ENCODE data around the gene PPFIA2. TPM values are rescaled to one million over a fixed set of nuclear protein-coding genes. Genes with fewer than 3 reads are reported as not detected.

Gene PPFIA2
- total RNA-seq, 1 experiment from 2014 or later, result not detected

DNA sequence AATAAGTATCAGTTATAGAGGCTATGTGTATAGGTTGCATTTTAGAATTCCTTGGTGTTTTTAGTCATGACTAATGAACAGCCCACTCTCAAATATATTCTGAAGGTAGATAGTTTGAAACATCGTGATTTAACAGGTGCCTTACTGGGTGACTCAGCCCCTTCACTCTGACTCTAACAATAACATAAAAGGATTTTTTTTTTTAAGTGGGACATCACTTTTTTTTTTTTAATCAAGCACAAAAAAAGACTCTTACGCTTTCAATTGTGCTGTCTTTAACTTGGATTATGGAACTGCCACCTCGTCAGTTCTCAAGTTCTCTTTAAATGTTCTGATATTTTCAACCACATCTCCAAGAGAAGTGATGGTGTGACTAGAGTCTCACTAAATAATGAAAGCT is 46.6 kb downstream of the PPFIA2 start:
- Histone ChIP-seq H3K36me3 (ENCODE audit: control insufficient read depth, insufficient read depth, low read length) (no peaks in the 10 kb centered on the region), H3K4me1 (ENCODE audit: control insufficient read depth, insufficient read depth, low read length) (no peaks in the 10 kb centered on the region), H3K27ac (ENCODE audit: low read length) (no peak overlapping the region), H3K27me3 (ENCODE audit: control insufficient read depth, insufficient read depth, low read length) (no peaks in the 10 kb centered on the region), H3K4me3 (ENCODE audit: low read depth in 2 of 2, low read length in 2 of 2) (no peak overlapping the region), H3K9me3 (ENCODE audit: control insufficient read depth, insufficient read depth, low read depth, low read length) (no peaks in the 10 kb centered on the region)
- POLR2A ChIA-PET, result no interaction called here
- TF ChIP-seq POLR2AphosphoS5 (IDR thresholded peaks at IDR 0.05; ENCODE audit: low read depth, low read length) (no peak), CTCF (IDR thresholded peaks at IDR 0.05) (no peak), TCF7L2 (IDR thresholded peaks at IDR 0.05; ENCODE audit: low read depth, low read length) (no peak), SIN3A (IDR thresholded peaks at IDR 0.05; ENCODE audit: borderline replicate concordance, insufficient read depth, low read depth, low read length) (no peak)
- TF ChIP-seq, protein P1, sequence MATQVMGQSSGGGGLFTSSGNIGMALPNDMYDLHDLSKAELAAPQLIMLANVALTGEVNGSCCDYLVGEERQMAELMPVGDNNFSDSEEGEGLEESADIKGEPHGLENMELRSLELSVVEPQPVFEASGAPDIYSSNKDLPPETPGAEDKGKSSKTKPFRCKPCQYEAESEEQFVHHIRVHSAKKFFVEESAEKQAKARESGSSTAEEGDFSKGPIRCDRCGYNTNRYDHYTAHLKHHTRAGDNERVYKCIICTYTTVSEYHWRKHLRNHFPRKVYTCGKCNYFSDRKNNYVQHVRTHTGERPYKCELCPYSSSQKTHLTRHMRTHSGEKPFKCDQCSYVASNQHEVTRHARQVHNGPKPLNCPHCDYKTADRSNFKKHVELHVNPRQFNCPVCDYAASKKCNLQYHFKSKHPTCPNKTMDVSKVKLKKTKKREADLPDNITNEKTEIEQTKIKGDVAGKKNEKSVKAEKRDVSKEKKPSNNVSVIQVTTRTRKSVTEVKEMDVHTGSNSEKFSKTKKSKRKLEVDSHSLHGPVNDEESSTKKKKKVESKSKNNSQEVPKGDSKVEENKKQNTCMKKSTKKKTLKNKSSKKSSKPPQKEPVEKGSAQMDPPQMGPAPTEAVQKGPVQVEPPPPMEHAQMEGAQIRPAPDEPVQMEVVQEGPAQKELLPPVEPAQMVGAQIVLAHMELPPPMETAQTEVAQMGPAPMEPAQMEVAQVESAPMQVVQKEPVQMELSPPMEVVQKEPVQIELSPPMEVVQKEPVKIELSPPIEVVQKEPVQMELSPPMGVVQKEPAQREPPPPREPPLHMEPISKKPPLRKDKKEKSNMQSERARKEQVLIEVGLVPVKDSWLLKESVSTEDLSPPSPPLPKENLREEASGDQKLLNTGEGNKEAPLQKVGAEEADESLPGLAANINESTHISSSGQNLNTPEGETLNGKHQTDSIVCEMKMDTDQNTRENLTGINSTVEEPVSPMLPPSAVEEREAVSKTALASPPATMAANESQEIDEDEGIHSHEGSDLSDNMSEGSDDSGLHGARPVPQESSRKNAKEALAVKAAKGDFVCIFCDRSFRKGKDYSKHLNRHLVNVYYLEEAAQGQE (IDR thresholded peaks at IDR 0.05; ENCODE audit: insufficient read depth in 1 of 2, low read depth in 2 of 2, low read length in 1 of 2), result no peak
- BruUV-seq (replicated peaks), result no TSS peak
- DNase-seq (ENCODE audit: low read depth, low spot score), result no peak
- CTCF ChIA-PET, result no interaction called here
- intact Hi-C loops (cut with micrococcal nuclease; ENCODE audit: unreplicated experiment) (no loop called here), in situ Hi-C loops (cut with HindIII; ENCODE audit: low pct_unique_long_range_greater_than_20kb, low sequenced_read_pairs) (no loop called here)
- ATAC-seq, result no peak

DNA sequence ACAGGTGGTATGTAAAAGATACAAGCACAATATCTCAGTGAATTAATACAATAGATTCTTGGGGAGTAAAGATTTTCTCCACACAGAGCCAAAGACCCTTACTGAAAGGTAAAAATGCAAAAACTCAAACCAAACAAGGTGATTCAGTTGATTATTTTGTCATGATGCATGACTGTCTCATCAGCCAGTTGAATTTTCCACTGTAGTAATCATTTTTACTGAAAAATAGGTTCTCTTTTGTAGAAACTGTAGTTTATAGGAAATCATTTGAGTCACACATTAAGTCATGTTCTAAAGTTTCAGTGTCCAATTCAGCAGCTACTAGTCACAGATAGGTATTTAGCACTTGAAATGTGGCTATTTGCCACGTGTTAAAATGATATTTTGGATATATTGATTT is 53.6 kb downstream of the PPFIA2 start:
- no peak for DNase-seq (ENCODE audit: low read depth, low spot score)
- H3K27ac ChIP-seq (ENCODE audit: low read length), result no peak overlapping the region
- no peaks in the 10 kb centered on the region for H3K4me1 ChIP-seq (ENCODE audit: control insufficient read depth, insufficient read depth, low read length)
- TF ChIP-seq SIN3A (IDR thresholded peaks at IDR 0.05; ENCODE audit: borderline replicate concordance, insufficient read depth, low read depth, low read length), result no peak
- TF ChIP-seq TCF7L2 (IDR thresholded peaks at IDR 0.05; ENCODE audit: low read depth, low read length), result no peak
- TF ChIP-seq POLR2AphosphoS5 (IDR thresholded peaks at IDR 0.05; ENCODE audit: low read depth, low read length), result no peak
- TF ChIP-seq, protein P1 (IDR thresholded peaks at IDR 0.05; ENCODE audit: insufficient read depth in 1 of 2, low read depth in 2 of 2, low read length in 1 of 2), result no peak
- TF ChIP-seq CTCF (IDR thresholded peaks at IDR 0.05), result no peak
- in situ Hi-C loops (cut with HindIII; ENCODE audit: low pct_unique_long_range_greater_than_20kb, low sequenced_read_pairs) (no loop called here), intact Hi-C loops (cut with micrococcal nuclease; ENCODE audit: unreplicated experiment) (no loop called here)
- ChIA-PET POLR2A (no interaction called here), CTCF (no interaction called here)
- H3K36me3 ChIP-seq (ENCODE audit: control insufficient read depth, insufficient read depth, low read length), result no peaks in the 10 kb centered on the region
- no peak overlapping the region for H3K4me3 ChIP-seq (ENCODE audit: low read depth in 2 of 2, low read length in 2 of 2)
- no peaks in the 10 kb centered on the region for H3K27me3 ChIP-seq (ENCODE audit: control insufficient read depth, insufficient read depth, low read length)
- no peaks in the 10 kb centered on the region for H3K9me3 ChIP-seq (ENCODE audit: control insufficient read depth, insufficient read depth, low read depth, low read length)
- BruUV-seq (replicated peaks), result no TSS peak
- no peak for ATAC-seq

All from Panc1 (cell line).